ENCODE measurements around the gene GALNT2. TPM values are rescaled to one million over a fixed set of nuclear protein-coding genes. Genes with fewer than 3 reads are reported as not detected.

GALNT2 gene
- polyA plus RNA-seq (ENCODE audit: insufficient read length), result 62.2 TPM

DNA sequence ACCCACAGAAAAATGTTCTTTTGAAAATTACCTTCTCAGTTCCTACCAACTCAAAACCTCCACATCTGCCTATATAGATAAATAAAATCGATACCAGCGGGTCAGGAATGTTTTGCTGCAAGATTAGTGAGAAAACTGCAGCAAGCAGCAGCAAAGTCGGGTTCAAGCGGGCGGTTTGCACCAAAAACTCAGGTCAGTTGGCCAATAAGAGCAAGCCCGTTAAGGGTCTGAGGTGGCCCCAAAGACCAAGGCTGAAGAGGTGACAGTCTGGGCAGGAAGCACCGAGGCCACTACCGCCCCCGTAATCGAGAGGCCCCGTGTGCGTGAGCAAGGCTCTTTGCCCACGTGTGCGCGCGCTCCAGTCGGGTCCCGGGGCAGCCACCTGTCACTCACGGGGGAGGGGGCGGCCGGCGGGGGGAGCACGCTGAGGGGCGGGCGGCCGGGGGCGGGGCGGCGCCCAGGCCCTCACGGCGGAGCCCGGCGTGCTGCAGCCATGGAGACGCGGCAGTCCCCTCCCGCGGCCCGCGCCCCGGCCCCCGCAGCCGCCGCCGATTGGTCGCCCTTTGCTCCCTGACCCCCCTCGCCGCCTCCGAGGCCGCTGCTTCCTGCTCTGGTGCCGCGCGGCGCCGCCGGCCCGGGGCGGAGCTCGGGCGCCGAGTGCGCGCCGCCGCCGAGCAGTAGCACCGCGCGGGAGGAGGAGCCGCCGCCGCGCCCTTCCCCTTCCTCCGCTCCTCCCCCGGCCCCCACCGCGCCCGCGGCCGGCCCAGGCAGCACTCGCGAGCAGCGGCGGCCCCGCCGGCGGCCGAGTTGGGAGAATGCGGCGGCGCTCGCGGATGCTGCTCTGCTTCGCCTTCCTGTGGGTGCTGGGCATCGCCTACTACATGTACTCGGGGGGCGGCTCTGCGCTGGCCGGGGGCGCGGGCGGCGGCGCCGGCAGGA, at the start of gene GALNT2:
Gene GALNT2 (plus strand): TSS at position 773 of the 939 bp plus-strand sequence. CDS start 43 bp downstream, at position 816.
- peak; percentile 54 for DNase-seq (ENCODE audit: low read depth)

DNA sequence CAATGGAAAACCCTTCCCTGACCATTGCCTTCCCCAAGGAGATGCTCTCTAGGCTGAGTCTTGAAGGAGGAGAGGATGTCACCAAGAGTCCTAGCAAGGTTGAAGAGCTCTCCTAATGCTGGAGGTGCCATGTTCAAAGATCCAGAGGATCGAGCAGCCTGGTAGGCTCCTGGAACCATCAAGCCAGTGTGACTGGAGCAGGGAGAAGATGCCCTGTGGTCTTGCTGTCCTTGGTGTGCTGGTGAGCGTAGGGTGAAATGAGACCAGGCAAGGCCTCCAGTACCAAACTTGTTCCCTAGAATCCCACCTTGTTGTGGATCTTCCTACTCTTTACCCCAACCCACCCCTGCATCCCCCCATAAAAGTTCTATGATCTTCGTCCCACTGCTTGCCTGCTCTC, 46.6 kb upstream of the GALNT2 start:
- no peak for DNase-seq (ENCODE audit: low read depth)

DNA sequence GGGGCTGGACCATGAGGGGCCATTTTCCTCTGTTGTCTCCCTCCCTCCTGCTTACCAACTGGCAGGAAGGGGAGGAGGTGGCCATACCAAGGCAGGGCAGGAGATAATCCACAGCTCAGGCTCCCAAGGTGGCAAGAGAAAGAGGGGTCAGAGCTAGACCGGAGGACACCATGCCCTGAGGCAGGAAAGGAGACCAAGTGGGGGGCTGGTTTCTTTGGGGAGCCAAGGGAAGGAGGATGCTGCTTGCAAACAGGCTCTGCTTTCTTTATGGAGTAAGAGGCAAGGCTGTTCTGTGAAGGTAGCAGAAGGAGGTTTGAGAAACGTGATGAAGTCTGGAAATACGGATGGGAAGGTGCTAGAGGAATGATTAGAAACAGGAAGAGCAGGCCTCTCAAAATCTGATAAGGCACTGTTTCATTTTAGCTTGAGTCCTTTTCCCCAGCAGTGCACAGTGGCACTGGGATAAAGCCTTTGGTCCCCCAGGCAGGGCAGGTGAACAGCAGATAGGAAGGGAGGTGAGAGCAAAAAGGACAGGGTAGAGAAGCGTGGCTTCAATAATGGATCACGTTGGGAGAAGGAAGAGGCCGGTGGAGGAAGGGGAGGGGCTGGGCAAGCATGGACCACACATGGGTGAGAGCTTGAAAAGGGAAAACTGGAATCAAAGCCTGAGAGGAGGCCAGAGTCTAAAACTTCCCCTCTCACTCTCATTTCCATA, 44.2 kb upstream of the GALNT2 start:
- DNase-seq (ENCODE audit: low read depth), result no peak

DNA sequence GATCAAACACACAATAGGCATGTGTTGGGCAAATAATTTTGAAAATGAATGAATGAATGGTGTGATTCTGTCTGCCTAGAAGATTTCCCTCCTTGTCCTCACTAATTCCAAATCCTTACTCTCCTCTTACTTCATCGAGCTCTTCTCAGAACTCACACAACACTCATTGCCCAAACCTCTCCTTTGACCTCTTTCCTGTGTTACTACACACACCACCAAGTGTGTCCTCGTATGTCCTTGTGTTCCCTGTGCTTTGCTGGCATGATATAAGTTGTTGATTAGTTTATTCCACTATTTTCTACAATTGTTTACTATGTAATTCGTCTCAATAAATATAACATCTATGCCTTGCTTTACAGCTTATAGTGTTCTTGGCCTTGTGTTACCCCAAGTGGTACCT, 41.4 kb upstream of the GALNT2 start:
- DNase-seq (ENCODE audit: low read depth), result no peak

DNA sequence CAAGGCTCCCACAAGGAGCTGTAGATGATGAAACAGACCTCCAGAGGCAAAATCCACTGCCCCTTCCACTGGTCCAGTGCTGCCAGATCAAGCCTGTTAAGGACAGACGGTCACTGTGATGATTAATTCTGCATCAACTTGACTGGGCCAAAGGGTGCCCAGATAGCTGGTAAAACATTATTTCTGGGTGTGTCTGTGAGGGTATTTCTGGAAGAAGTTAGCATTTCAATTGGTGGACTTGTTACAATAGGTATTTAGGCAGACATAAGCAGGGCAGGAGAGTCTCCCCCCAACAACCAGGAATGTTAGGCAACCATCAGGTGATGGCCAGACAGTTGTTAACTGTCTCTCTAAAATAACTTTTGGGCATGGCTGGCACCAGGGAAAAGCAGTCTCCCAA, 40.9 kb upstream of the GALNT2 start:
- no peak for DNase-seq (ENCODE audit: low read depth)

DNA sequence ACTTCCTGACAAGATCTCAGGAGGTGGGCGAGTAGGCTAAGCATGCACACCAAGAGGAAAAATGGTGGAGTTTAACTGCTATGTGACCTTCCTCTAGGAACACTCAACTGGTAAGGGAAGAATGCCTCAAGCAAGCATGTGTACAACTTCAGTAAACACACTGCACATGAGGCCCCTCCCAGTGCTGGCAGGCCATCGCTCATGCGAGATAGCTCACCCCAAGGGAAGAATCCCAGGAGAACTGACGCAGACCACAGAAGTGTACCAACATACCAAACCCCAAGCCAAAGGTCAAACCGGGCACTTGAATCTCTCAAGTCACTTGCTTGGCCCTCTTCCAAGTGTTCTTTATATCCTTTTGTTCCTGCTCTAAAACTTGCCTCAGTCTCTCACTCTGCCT, 40.5 kb upstream of the GALNT2 start:
- no peak for DNase-seq (ENCODE audit: low read depth)

DNA sequence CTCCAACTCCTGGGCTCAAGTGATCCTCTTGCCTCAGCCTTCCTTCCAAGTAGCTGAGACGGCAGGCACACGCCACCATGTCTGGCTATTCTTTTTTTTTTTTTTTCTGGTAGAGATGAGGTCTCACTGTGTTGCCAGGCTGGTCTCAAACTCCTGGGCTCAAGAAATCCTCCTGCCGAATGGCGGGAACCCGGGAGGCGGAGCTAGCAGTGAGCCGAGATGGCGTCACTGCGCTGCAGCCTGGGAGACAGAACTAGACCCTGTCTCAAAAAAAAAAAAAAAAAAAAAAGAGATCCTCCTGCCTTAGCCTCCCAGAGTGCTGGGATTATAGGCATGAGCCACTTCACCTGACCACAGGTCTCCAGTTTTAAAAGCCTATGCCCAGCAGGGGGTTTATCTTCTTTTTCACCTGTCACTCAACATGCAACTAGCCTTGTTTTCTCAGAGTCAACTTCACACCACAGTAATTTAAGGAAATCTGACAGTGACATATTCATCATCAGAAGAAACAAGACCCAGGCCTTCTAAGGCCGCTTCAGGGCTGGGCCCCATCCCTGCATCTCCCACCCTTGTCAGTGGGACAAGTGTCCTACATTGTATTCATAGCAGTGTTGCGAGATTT, 38.3 kb upstream of the GALNT2 start:
- no peak for DNase-seq (ENCODE audit: low read depth)

DNA sequence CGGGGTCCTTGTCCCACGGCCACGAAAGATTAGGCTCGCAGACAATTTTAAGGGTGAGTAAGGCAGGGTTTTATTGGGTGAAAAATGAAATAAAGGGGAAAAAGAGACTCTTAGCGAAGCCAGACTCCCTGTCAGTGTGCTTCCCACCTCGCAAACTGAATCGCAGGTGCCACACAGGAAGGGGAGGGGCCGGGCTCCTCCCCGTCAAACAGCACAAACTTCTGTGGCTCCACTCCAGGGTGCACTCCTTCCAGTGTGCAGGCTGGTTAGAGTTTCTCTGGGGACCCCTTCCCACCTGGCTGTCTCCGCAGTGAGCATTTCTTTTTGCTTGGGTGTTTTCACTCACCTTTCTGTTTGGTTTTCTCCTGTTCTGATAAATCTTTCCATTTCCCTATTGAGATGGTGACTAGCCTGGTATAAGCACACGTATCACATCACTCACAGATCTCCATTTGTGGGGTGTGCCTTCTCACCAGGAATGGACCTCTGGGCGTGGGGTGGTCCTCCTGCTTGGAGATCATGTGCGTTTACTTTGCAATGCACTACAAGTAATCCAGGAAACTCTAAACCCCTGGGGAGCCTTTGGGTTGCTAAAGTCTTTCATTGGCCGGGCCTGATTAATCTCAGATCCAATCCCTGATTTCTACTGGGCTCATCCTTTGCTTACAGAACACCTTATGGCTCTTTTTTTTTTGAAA, 37.6 kb upstream of the GALNT2 start:
- DNase-seq (ENCODE audit: low read depth), result no peak

DNA sequence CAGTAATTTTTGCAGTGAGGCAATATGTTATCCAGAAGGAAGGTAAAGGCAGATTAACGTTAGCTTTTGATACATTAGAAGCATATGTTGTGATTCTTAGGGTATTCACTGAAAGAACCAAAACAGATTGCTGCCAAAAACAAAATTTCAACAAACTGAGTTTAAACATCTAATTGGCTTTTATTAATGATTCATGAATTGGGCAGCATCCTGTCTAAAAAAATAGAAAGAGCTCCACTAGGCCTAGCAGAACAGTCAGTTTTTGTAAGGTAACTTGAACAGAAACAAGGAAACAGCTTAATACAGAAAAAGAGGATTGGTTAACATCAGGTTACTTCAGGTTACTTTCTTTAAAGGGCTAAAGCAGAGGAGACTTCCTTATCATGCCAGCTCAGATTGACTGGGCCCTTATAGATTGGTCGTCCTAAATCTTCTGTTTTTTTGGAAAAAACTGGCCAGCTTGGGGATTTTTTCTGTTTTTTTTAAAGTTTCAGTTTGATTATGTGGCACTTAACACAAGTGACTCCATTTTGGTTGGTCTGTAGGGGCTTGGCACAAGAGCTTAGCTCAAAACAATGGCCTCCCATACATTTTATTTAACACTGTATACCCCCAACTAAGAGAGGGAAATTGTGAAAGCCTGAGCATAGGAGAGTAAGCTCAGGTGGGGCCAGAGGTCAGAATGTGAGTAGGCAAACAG, 36.8 kb upstream of the GALNT2 start:
- DNase-seq (ENCODE audit: low read depth), result no peak

DNA sequence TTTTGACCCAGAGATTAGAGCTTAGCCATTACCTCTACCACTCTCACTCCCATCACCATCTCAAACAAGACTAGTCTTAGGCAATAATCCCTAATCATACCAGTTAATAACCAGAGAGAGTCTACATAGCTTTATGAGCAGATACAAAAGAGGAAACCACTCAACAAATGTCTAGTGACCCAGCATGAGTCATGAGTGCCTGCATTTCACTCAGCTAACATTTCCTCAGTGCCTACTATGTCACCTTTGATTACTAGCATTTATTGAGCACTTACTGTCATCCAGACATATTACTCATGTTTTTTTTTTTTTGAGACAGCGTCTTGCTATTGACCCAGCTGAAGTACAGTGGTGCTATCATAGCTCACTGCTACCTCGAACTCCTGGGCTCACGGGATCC, 35.9 kb upstream of the GALNT2 start:
- DNase-seq (ENCODE audit: low read depth), result no peak

DNA sequence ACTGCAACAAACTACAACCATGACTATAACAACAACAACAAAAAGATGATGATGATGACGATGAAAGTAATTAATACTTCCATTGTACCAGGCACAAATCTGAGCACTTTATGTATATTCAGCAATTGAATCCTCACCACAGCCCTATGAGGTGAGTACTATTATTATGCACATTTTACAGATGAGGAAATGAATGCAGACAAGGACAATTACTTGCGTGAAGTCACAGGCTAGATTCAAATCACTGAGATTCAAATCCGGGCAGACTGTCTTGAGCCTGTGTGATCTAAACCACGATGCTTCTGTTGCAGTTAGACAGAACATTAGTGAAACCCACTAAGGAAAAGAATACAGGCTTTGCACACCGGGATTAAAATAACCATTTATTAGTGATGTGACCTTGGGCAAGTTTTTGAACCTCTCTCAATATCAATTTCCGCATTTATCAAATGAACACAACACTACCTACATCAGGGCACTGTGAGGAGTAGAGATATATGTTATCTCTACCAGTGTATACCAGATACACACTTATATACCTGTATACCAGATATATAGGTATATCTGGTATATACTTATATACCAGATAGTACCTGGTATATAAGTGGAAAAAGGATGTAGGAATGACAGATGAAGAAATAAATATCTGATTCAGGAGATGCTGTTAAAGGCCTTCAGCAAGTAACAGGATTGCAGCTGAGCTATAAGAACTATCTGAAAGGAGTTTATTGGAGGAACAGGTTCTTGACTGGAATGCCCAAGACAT, 34.3 kb upstream of the GALNT2 start:
- no peak for DNase-seq (ENCODE audit: low read depth)

DNA sequence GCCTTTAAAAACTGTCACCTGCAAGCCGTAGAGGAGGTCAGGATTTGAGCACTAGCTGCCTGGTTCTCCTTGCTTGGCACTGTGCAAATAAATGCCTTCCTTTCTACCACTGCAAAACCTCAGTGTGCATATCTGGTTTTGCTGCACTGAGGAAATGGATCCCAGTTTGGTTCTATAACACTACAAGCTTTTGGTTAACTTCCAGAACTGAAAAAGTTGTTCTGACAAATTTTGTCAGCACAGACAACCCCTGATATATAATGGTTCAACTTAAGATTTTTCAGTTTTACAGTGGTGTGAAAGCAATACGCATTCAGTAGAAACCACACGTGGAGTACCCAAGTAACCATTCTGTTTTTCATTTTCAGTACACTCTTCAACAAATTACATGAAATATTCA, 29.8 kb upstream of the GALNT2 start:
- DNase-seq (ENCODE audit: low read depth), result no peak

DNA sequence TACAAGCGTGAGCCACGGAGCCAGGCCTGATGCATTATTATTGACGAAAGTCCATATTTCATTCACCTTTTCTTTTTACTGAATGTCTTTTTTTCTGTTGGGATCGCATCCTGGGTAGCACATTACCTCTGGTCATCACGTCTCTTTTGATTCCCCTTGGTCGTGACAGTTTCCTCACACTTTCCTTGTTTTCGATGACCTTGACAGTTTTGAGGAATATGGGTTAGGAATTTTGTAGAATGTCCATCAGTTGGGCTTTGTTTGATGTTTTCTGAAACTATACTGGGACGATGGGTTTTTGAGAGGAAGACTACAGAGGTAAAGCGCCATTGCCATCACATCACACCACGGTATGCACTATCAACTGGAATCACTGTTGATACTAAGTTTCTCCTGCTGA, 26.6 kb upstream of the GALNT2 start:
- no peak for DNase-seq (ENCODE audit: low read depth)

DNA sequence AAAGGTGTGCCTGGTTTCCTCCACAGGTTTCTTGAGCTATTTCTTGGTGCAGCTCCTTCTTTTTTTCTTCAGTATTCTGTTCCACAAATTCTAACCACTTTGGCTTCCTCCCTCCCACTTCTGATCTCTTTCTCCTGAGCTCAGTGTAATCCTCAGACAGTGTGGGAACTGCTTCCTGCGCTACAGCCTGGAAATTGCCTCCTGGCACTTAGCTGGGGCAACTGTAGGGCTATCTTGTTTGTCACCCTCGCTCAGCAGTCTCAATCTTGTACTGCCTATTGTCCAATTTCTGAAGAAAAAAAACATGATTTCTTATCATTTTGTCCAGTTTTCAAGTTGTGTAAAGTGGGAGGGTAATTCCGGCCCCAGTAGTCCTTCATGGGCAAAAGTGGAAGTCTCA, 24.0 kb upstream of the GALNT2 start:
- DNase-seq (ENCODE audit: low read depth), result no peak

DNA sequence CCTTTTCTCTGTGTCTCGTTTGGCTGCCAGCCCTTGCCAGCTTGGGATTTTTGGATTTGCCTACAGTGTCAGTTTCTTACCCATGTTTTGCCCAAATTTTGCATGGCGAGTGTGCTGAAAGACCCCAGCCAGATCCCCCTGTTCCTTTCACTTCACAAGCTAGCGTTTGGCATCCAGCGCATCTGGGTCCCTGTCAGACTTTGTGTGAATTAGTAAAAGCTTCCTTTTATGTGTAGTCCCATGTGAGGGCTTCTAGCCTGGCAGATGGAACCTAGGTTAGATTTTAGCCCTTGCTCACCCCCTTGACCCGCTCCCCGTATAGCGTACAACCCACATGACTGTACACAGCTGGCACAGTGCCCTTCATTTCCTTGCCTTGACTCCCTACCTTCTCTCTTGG, 22.3 kb upstream of the GALNT2 start:
- no peak for DNase-seq (ENCODE audit: low read depth)

DNA sequence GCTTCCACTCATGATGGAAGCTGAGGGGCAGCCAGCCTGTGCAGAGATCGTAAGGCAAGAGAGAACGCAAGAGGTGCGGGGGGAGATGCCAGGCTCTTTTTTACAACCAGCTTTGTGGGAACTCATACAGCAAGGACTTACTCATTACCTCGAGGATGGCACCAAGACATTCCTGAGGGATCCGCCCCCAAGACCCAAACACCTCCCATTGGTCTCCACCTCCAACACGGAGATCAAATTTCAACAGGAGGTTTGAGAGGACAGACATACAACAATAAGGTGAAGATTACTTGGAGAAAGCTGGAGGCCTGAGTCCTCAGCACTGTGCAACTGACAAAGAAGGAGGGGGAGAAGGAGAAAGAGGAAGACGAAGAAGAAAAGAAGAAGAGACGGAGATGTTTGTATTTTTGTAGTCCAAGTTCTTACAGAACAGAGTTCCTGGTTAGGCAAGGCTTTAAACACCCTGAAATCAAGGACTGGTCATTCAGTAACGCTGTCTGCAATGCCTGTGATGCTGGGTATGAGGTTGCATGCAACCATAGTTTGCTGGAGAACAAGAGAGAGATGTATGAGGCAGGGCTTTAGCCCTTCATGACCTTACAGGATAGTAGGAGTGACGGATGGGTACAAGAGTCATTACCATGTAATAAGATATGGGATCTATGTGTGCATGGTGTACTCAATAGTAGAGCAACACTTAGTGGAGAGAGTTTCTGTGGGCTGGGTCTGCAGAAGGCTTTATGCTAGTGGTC, 19.7 kb upstream of the GALNT2 start:
- DNase-seq (ENCODE audit: low read depth), result no peak

DNA sequence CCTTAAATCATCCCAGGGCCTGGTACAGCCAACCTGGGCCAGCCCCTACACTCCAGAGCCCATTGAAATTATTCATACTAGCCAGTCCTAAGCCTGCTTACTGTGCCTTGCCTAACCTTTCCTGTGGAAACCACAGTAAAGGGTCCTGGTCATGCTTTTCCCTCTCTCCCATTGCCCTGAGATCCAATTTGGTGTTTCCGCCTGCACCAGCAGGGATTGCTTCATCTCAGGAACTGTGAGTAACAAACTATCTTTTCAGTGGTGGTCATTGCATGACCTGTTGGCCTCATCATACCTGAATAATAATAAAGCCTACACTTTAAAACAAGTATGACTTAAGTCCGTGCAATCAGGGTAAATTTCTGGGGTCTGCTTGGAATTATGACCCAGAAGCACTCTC, 18.7 kb upstream of the GALNT2 start:
- DNase-seq (ENCODE audit: low read depth), result no peak

DNA sequence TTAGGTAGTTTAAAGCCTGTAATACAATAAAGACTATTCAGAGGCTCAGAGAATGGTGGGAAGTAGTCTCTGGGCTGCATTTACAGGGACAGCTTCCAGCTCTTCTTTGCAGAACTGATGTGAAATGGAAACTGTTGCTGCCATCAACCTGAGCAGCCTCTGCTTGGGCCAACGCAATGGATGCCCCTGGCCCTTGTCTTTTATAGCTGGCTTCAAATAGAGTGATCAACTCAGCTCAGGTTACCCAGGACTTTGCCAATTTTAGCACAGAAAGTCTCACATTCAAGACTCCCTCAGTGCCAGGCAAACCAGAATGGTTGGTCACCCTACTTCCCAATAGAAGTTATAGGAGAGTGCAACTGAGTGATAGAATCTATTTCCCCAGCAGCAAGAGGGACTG, 18.1 kb upstream of the GALNT2 start:
- no peak for DNase-seq (ENCODE audit: low read depth)

DNA sequence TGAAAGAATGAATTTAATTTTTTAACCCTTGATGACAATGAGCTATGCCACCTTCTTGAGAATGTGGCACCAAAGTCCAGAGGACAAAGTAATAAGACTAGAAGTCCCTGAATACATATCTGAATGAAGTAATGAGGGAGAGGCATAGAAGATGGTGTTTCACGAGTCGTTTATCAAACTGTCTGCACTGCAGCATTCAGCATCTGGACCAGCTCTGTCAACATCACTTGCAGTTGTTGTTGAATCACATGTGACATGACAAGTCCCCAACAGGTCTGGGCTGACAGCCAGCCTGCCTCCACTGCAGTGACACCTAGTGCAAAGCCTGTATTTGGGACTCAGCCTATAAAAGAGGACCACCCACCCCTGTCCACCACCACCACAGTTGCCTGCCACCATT, 17.3 kb upstream of the GALNT2 start:
- no peak for DNase-seq (ENCODE audit: low read depth)
